CD14-positive monocyte (primary cell): ENCODE results near the gene CDK19. TPM values are rescaled to one million over a fixed set of nuclear protein-coding genes. Genes with fewer than 3 reads are reported as not detected.

Experiments
- DNase-seq, 3 donors: peaks; one replicate each; pipeline ENCODE4 v3.0.0-alpha.2; 2011 to 2022
- H2AFZ ChIP-seq: 2 replicates; pipeline ENCODE4 v1.6.0; 2012; ENCODE audit warnings: mild to moderate bottlenecking, low read depth, low read length, inconsistent platforms; ENCODE audit not compliant: insufficient read depth, poor library complexity, severe bottlenecking
- H3K27ac ChIP-seq, 2 donors: 1 replicate in 1 of 2; 2 replicates in 1 of 2; pipeline ENCODE4 v1.5.1; 2012 to 2013; ENCODE audit warnings: low read length in 2 of 2, control low read depth in 1 of 2, inconsistent platforms in 1 of 2, low read depth in 1 of 2, mild to moderate bottlenecking in 1 of 2
- H3K27me3 ChIP-seq, 2 donors: one replicate each; pipeline versions ENCODE4 v1.6.0 to v1.6.1; 2011 to 2013; ENCODE audit warnings: low read length in 2 of 2; ENCODE audit not compliant: control insufficient read depth in 2 of 2, insufficient read depth in 2 of 2
- H3K36me3 ChIP-seq, 2 donors: replicated peaks in 1 of 2; 1 replicate in 1 of 2; 2 replicates in 1 of 2; pipeline versions ENCODE4 v1.5.1 to v1.6.1; 2012 to 2013; ENCODE audit warnings: low read length in 2 of 2, control low read depth in 1 of 2, inconsistent platforms in 1 of 2, mild to moderate bottlenecking in 1 of 2; ENCODE audit not compliant: insufficient read depth in 2 of 2, control insufficient read depth in 1 of 2
- H3K4me1 ChIP-seq, 2 donors: 1 replicate in 1 of 2; 2 replicates in 1 of 2; pipeline versions ENCODE4 v1.5.1 to v1.6.1; 2012 to 2013; ENCODE audit warnings: low read length in 2 of 2, control low read depth in 1 of 2, inconsistent platforms in 1 of 2, mild to moderate bottlenecking in 1 of 2, moderate library complexity in 1 of 2; ENCODE audit not compliant: insufficient read depth in 2 of 2, control insufficient read depth in 1 of 2
- H3K4me2 ChIP-seq: replicated peaks from 2 replicates; pipeline ENCODE3; 2012; ENCODE audit warnings: low read length, moderate library complexity, mild to moderate bottlenecking; ENCODE audit not compliant: poor library complexity, severe bottlenecking; ENCODE audit errors: extremely low read depth
- H3K4me3 ChIP-seq, 3 experiments: fragments of 200-600 bp in 1 of 3; sonication (generic) in 1 of 3; replicated peaks in 1 of 3; 1 replicate in 2 of 3; 2 replicates in 1 of 3; pipeline ENCODE4 v1.5.1; 2011 to 2013; ENCODE audit warnings: low read length in 3 of 3, mild to moderate bottlenecking in 3 of 3, control low read depth in 2 of 3, low read depth in 2 of 3, inconsistent platforms in 1 of 3, moderate library complexity in 1 of 3
- H3K79me2 ChIP-seq: 2 replicates; pipeline ENCODE4 v1.6.0; 2012; ENCODE audit warnings: mild to moderate bottlenecking, control low read depth, inconsistent platforms, low read length, moderate library complexity; ENCODE audit not compliant: insufficient read depth
- H3K9ac ChIP-seq: 2 replicates; pipeline ENCODE4 v1.6.0; 2017; ENCODE audit warnings: low read length, mild to moderate bottlenecking; ENCODE audit not compliant: insufficient read depth, poor library complexity, severe bottlenecking
- H3K9me3 ChIP-seq, 2 donors: replicated peaks in 1 of 2; 1 replicate in 1 of 2; 2 replicates in 1 of 2; pipeline versions ENCODE4 v1.5.1 to v1.6.1; 2012 to 2013; ENCODE audit warnings: low read length in 2 of 2, control low read depth in 1 of 2; ENCODE audit not compliant: control insufficient read depth in 1 of 2, insufficient read depth in 1 of 2
- H4K20me1 ChIP-seq: 2 replicates; pipeline ENCODE4 v1.6.0; 2012; ENCODE audit warnings: mild to moderate bottlenecking, low read length, control low read depth, moderate library complexity; ENCODE audit not compliant: insufficient read depth
- H3K27ac Mint-ChIP-seq, 7 donors: one replicate each; pipeline ENCODE4 v1.8.0; 2020; ENCODE audit warnings: mild to moderate bottlenecking in 7 of 7, mixed read lengths in 7 of 7, moderate library complexity in 6 of 7, inconsistent platforms in 2 of 7
- H3K27me3 Mint-ChIP-seq, 3 donors: one replicate each; pipeline ENCODE4 v1.8.0; 2021 to 2022; ENCODE audit warnings: low read depth in 3 of 3, mild to moderate bottlenecking in 3 of 3, mixed read lengths in 3 of 3, moderate library complexity in 3 of 3, inconsistent platforms in 1 of 3
- H3K36me3 Mint-ChIP-seq, 2 donors: one replicate each; pipeline ENCODE4 v1.8.0; 2020; ENCODE audit warnings: mixed read lengths in 2 of 2, inconsistent platforms in 1 of 2, mild to moderate bottlenecking in 1 of 2
- H3K4me1 Mint-ChIP-seq: one replicate; pipeline ENCODE4 v1.8.0; 2020; ENCODE audit warnings: mild to moderate bottlenecking, mixed read lengths
- H3K4me3 Mint-ChIP-seq, 2 donors: one replicate each; pipeline ENCODE4 v1.8.0; 2020; ENCODE audit warnings: mild to moderate bottlenecking in 2 of 2, mixed read lengths in 2 of 2, moderate library complexity in 1 of 2
- H3K9me3 Mint-ChIP-seq, 7 donors: one replicate each; pipeline ENCODE4 v1.8.0; 2020 to 2022; ENCODE audit warnings: mixed read lengths in 7 of 7, mild to moderate bottlenecking in 6 of 7, moderate library complexity in 6 of 7, inconsistent platforms in 2 of 7
- CTCF ChIP-seq: fragments of 200-600 bp; IDR thresholded peaks from one replicate; pipeline ENCODE4 v1.8.0; 2022; ENCODE audit warnings: antibody characterized with exemption, mild to moderate bottlenecking
- WGBS: methylation state at CpG from one replicate; pipeline ENCODE4 v1.1.5; 2013; ENCODE audit warnings: missing lambda C conversion rate; ENCODE audit not compliant: insufficient coverage; 5-methylcytosine and 5-hydroxymethylcytosine counted together
- intact Hi-C, 2 donors: fragments of 100-400 bp; cut with micrococcal nuclease; formaldehyde crosslinking; loops; one replicate each; pipeline versions ENCODE4 v1.15.0 to v1.15.1; 2023
- polyA plus RNA-seq, 3 donors: library from polyadenylated mRNA; depleted of rRNA in 1 of 3; unstranded in 2 of 3; stranded (reverse) in 1 of 3; fragments of 300-500 nt in 2 of 3; fragments of >200 nt in 1 of 3; fragmentation: Illumina TruSeq in 2 of 3; gene quantifications; 1 replicate in 2 of 3; 2 replicates in 1 of 3; pipeline ENCODE4 v1.2.3, GENCODE V29; 2012 to 2021

CDK19 gene
- polyA plus RNA-seq, 3 donors = 2.7 to 12.0 (median 3.9) TPM

GRCh38 chr6:110853754-110854477, 38.6 kb upstream of the CDK19 start:
- Mint-ChIP-seq H3K27ac (peak overlapping the region in 1 of 7 donors; percentile 60), H3K36me3 (peaks cover 0 to 6% of the 10 kb centered on the region in 2 donors), H3K4me3 (no peak overlapping the region), H3K9me3 (peaks cover 0 to 2% (median 0%) of the 10 kb centered on the region in 7 donors), H3K4me1 (peaks cover 23% of the 10 kb centered on the region), H3K27me3 (peaks cover 0 to 2% (median 0%) of the 10 kb centered on the region in 3 donors)
- peak in 1 of 3 donors; percentile 7 for DNase-seq
- H2AFZ ChIP-seq = no peak overlapping the region
- no peak for TF ChIP-seq CTCF
- no peaks in the 10 kb centered on the region for H3K36me3 ChIP-seq
- H4K20me1 ChIP-seq = no peaks in the 10 kb centered on the region
- no peak overlapping the region for H3K9ac ChIP-seq
- peaks cover under 1% of the 10 kb centered on the region for H3K79me2 ChIP-seq
- intact Hi-C loops = no loop called here
- H3K4me3 ChIP-seq = no peak overlapping the region
- no peak overlapping the region for H3K27ac ChIP-seq
- no peak overlapping the region for H3K4me2 ChIP-seq
- no peaks in the 10 kb centered on the region for H3K27me3 ChIP-seq
- no peaks in the 10 kb centered on the region for H3K9me3 ChIP-seq
- peaks cover 11 to 28% of the 10 kb centered on the region in 2 donors for H3K4me1 ChIP-seq
- WGBS = no CpG with 5 or more reads among the region's 5 CpGs

GRCh38 chr6:110852773-110853172, 37.5 kb upstream of the CDK19 start:
- Histone ChIP-seq H3K27me3 (no peaks in the 10 kb centered on the region), H2AFZ (no peak overlapping the region), H3K36me3 (no peaks in the 10 kb centered on the region), H4K20me1 (no peaks in the 10 kb centered on the region), H3K9ac (no peak overlapping the region), H3K4me2 (no peak overlapping the region), H3K4me1 (peaks cover 8 to 22% of the 10 kb centered on the region in 2 donors), H3K27ac (no peak overlapping the region), H3K9me3 (no peaks in the 10 kb centered on the region), H3K79me2 (no peaks in the 10 kb centered on the region), H3K4me3 (no peak overlapping the region)
- no peaks in the 10 kb centered on the region for H3K36me3 Mint-ChIP-seq
- H3K27ac Mint-ChIP-seq = no peak overlapping the region
- no peak for TF ChIP-seq CTCF
- H3K4me3 Mint-ChIP-seq = no peak overlapping the region
- H3K9me3 Mint-ChIP-seq = no peaks in the 10 kb centered on the region
- intact Hi-C loops = no loop called here
- H3K27me3 Mint-ChIP-seq = peaks cover 0 to 2% (median 0%) of the 10 kb centered on the region in 3 donors
- peaks cover 22% of the 10 kb centered on the region for H3K4me1 Mint-ChIP-seq
- 100% methylated on average over 1 of the region's 2 CpGs for WGBS
- peak in 2 of 3 donors; percentile 38 to 53 for DNase-seq
